GM19455 (cell line): Measurements from ENCODE around the gene AGPS.
"Not testable (repeated sequence)": the region's sequence is repeated elsewhere in the genome, so short reads cannot be mapped to it uniquely, and the experiment has no call there.

Experiments
- ATAC-seq: cut with Tn5 transposase; IDR thresholded peaks from one replicate; pipeline ENCODE4 v1.9.1; 2021; ENCODE audit not compliant: unreplicated experiment

Gene AGPS

GRCh38 chr2:177413703-177414102, 21.1 kb downstream of the AGPS start:
- ATAC-seq: no peak

- ATAC-seq: no peak
Measured at GRCh38 chr2:177419274-177419673, 26.7 kb downstream of the AGPS start.

GRCh38 chr2:177422271-177422670, 29.7 kb downstream of the AGPS start:
- no peak for ATAC-seq

GRCh38 chr2:177424120-177424519, 31.5 kb downstream of the AGPS start:
- not testable (repeated sequence) for ATAC-seq

- ATAC-seq: not testable (repeated sequence)
Measured at GRCh38 chr2:177424620-177425019, 32.0 kb downstream of the AGPS start.

GRCh38 chr2:177427316-177427715, 34.7 kb downstream of the AGPS start:
- ATAC-seq: no peak

GRCh38 chr2:177427936-177428335, 35.4 kb downstream of the AGPS start:
- not testable (repeated sequence) for ATAC-seq

GRCh38 chr2:177429688-177430325, 37.2 kb downstream of the AGPS start:
- ATAC-seq: no peak

GRCh38 chr2:177430411-177430810, 37.8 kb downstream of the AGPS start:
- no peak for ATAC-seq

- not testable (repeated sequence) for ATAC-seq
Measured at GRCh38 chr2:177431111-177431725, 38.6 kb downstream of the AGPS start.

- no peak for ATAC-seq
Measured at GRCh38 chr2:177432703-177433102, 40.1 kb downstream of the AGPS start.

GRCh38 chr2:177433402-177433801, 40.8 kb downstream of the AGPS start:
- ATAC-seq: no peak

GRCh38 chr2:177434475-177434874, 41.9 kb downstream of the AGPS start:
- ATAC-seq: no peak

- ATAC-seq: no peak
Measured at GRCh38 chr2:177445200-177445599, 52.6 kb downstream of the AGPS start.

- no peak for ATAC-seq
Measured at GRCh38 chr2:177448031-177448430, 55.5 kb downstream of the AGPS start.

- ATAC-seq: no peak
Measured at GRCh38 chr2:177449159-177449558, 56.6 kb downstream of the AGPS start.

- no peak for ATAC-seq
Measured at GRCh38 chr2:177455187-177455586, 62.6 kb downstream of the AGPS start.

- not testable (repeated sequence) for ATAC-seq
Measured at GRCh38 chr2:177459756-177460155, 67.2 kb downstream of the AGPS start.

- no peak for ATAC-seq
Measured at GRCh38 chr2:177460973-177461585, 68.5 kb downstream of the AGPS start.

- ATAC-seq: no peak
Measured at GRCh38 chr2:177464549-177464948, 72.0 kb downstream of the AGPS start.

GRCh38 chr2:177465400-177466138, 73.0 kb downstream of the AGPS start:
- no peak for ATAC-seq
